HCT116 (cell line): Measurements from ENCODE around the gene ITGA1. TPM values are rescaled to one million over a fixed set of nuclear protein-coding genes. Genes with fewer than 3 reads are reported as not detected.

Experiments
- ATAC-seq: fragments of 200-7000 bp; cut with Tn5 transposase; 2 replicates; pipeline ENCODE4 v1.9.1; 2020; ENCODE audit warnings: mild to moderate bottlenecking, moderate library complexity
- BruUV-seq: library from RNA; stranded (reverse); fragments of 400-500 nt; replicated peaks from 2 replicates; lab custom pipeline; 2021; lab: Mats Ljungman, UMichigan
- CTCF ChIA-PET: fragments of 300-600 bp; sonication (Branson Sonifier 250); formaldehyde crosslinking; loops from one replicate; lab custom pipeline; 2021; ENCODE audit warnings: antibody characterized with exemption; lab: Charles Lee
- POLR2A ChIA-PET: fragments of 300-600, 350-600 bp; sonication (Branson Sonifier 250); formaldehyde crosslinking; loops from one replicate; lab custom pipeline; 2021; ENCODE audit warnings: antibody characterized with exemption; lab: Charles Lee
- RAD21 ChIA-PET, 2 experiments: fragments of 300-600 bp; sonication (Branson Sonifier 250); formaldehyde crosslinking; loops; one replicate each; lab custom pipeline; 2023; ENCODE audit warnings: low total read pairs in 2 of 2; ENCODE audit not compliant: uncharacterized antibody in 2 of 2, unreplicated experiment in 2 of 2, low non-redundant PET in 1 of 2; lab: Charles Lee
- DNase-seq: peaks from one replicate; pipeline ENCODE4 v3.0.0-alpha.2; 2010; ENCODE audit warnings: low read depth, low spot score
- H2AFZ ChIP-seq: fragments of 200-600 bp; shearing (Covaris generic), sonication (generic); 2 replicates; pipeline ENCODE4 v1.6.1; 2017; ENCODE audit warnings: low read depth, mixed run types, mixed read lengths, antibody characterized with exemption, low read length; ENCODE audit not compliant: poor library complexity, severe bottlenecking
- H3K27ac ChIP-seq: 2 replicates; pipeline ENCODE4 v1.5.1; 2012; ENCODE audit warnings: low read depth, low read length
- H3K27me3 ChIP-seq: fragments of 200-600 bp; sonication (generic); 2 replicates; pipeline ENCODE4 v1.6.1; 2016; ENCODE audit warnings: mixed run types, low read length, mixed read lengths; ENCODE audit not compliant: insufficient read depth
- H3K36me3 ChIP-seq, 2 experiments: fragments of 200-500 bp in 1 of 2; fragments of 200-600 bp in 1 of 2; sonication (Bioruptor generic) in 1 of 2; sonication (generic) in 1 of 2; 2 replicates each; pipeline versions ENCODE4 v1.5.1 to v1.6.1; 2014 to 2016; ENCODE audit warnings: low read length in 2 of 2, inconsistent platforms in 1 of 2, mixed read lengths in 1 of 2, mixed run types in 1 of 2; ENCODE audit not compliant: insufficient read depth in 2 of 2, control insufficient read depth in 1 of 2
- H3K4me1 ChIP-seq, 2 experiments: fragments of 200-600 bp in 1 of 2; sonication (generic) in 1 of 2; 2 replicates each; pipeline versions ENCODE4 v1.5.1 to v1.6.1; 2012 to 2017; ENCODE audit warnings: low read length in 2 of 2, inconsistent platforms in 1 of 2, mild to moderate bottlenecking in 1 of 2, mixed read lengths in 1 of 2, mixed run types in 1 of 2, moderate library complexity in 1 of 2; ENCODE audit not compliant: insufficient read depth in 2 of 2, control insufficient read depth in 1 of 2
- H3K4me2 ChIP-seq: fragments of 200-600 bp; sonication (generic); 2 replicates; pipeline ENCODE4 v1.6.1; 2017; ENCODE audit warnings: mixed run types, low read length, mixed read lengths
- H3K4me3 ChIP-seq, 2 experiments: fragments of 200-600 bp in 1 of 2; sonication (generic) in 1 of 2; replicated peaks in 1 of 2; 2 replicates each; pipeline ENCODE4 v1.5.1; 2011 to 2016; ENCODE audit warnings: low read length in 2 of 2, control low read depth in 1 of 2, low read depth in 1 of 2, mild to moderate bottlenecking in 1 of 2, mixed read lengths in 1 of 2, mixed run types in 1 of 2
- H3K79me2 ChIP-seq: fragments of 200-600 bp; sonication (generic); 2 replicates; pipeline ENCODE4 v1.6.1; 2017; ENCODE audit warnings: mild to moderate bottlenecking, mixed run types, low read length, moderate library complexity, mixed read lengths; ENCODE audit not compliant: insufficient read depth
- H3K9ac ChIP-seq: fragments of 200-600 bp; sonication (generic); 2 replicates; pipeline ENCODE4 v1.6.1; 2016; ENCODE audit warnings: low read length, mixed read lengths
- H3K9me2 ChIP-seq: fragments of 200-600 bp; sonication (generic), shearing (Covaris generic); 2 replicates; pipeline ENCODE4 v1.6.1; 2017; ENCODE audit warnings: mixed run types, mild to moderate bottlenecking, moderate library complexity; ENCODE audit not compliant: insufficient read depth
- H3K9me3 ChIP-seq, 2 experiments: fragments of 200-500 bp in 1 of 2; fragments of 200-600 bp in 1 of 2; sonication (Bioruptor generic) in 1 of 2; sonication (generic) in 1 of 2; 2 replicates each; pipeline ENCODE4 v1.6.1; 2014 to 2017; ENCODE audit warnings: low read length in 2 of 2, mixed read lengths in 2 of 2, inconsistent platforms in 1 of 2, low read depth in 1 of 2, mild to moderate bottlenecking in 1 of 2, mixed run types in 1 of 2, moderate library complexity in 1 of 2; ENCODE audit not compliant: control insufficient read depth in 1 of 2, insufficient read depth in 1 of 2
- H4K20me1 ChIP-seq: fragments of 200-600 bp; sonication (generic), shearing (Covaris generic); 2 replicates; pipeline ENCODE4 v1.6.1; 2017; ENCODE audit warnings: mixed run types, mild to moderate bottlenecking, moderate library complexity; ENCODE audit not compliant: insufficient read depth
- CEBPB ChIP-seq: IDR thresholded peaks from 2 replicates; pipeline ENCODE4 v1.6.1; 2012; ENCODE audit warnings: low read depth
- EGR1 ChIP-seq: IDR thresholded peaks from 2 replicates; pipeline ENCODE4 v1.6.1; 2012; ENCODE audit warnings: low read depth
- ELF1 ChIP-seq: IDR thresholded peaks from 2 replicates; pipeline ENCODE4 v1.6.1; 2012; ENCODE audit warnings: low read depth, borderline replicate concordance
- EZH2 ChIP-seq: fragments of 200-600 bp; sonication (generic); IDR thresholded peaks from 2 replicates; pipeline ENCODE4 v1.6.1; 2017; ENCODE audit warnings: antibody characterized with exemption, mixed run types
- FOSL1 ChIP-seq: IDR thresholded peaks from 2 replicates; pipeline ENCODE4 v1.6.1; 2012; ENCODE audit warnings: low read depth
- JUND ChIP-seq: IDR thresholded peaks from 2 replicates; pipeline ENCODE4 v1.6.1; 2012
- POLR2A ChIP-seq: IDR thresholded peaks from 2 replicates; pipeline ENCODE4 v1.7.0; 2011; ENCODE audit warnings: borderline replicate concordance; ENCODE audit not compliant: insufficient read depth, insufficient read length; ENCODE audit errors: extremely low read depth
- POLR2AphosphoS5 ChIP-seq: IDR thresholded peaks from 2 replicates; pipeline ENCODE4 v1.6.1; 2011; ENCODE audit warnings: mild to moderate bottlenecking, low read depth, low read length, moderate library complexity
- RAD21 ChIP-seq: IDR thresholded peaks from 2 replicates; pipeline ENCODE4 v1.6.1; 2012; ENCODE audit warnings: low read depth, mild to moderate bottlenecking
- REST ChIP-seq: IDR thresholded peaks from 2 replicates; pipeline ENCODE4 v1.6.1; 2012; ENCODE audit warnings: low read depth
- SRF ChIP-seq: IDR thresholded peaks from 2 replicates; pipeline ENCODE4 v1.6.1; 2012; ENCODE audit warnings: low read depth
- TCF7L2 ChIP-seq: IDR thresholded peaks from 2 replicates; pipeline ENCODE4 v1.7.0; 2011; ENCODE audit warnings: borderline replicate concordance, inconsistent platforms; ENCODE audit not compliant: insufficient read depth, insufficient read length; ENCODE audit errors: extremely low read depth
- YY1 ChIP-seq: IDR thresholded peaks from 2 replicates; pipeline ENCODE4 v1.6.1; 2011; ENCODE audit warnings: low read length, low read depth, moderate library complexity, mild to moderate bottlenecking; ENCODE audit not compliant: insufficient replicate concordance; ENCODE audit errors: extremely low read depth
- ZFX ChIP-seq: fragments of 450-650 bp; IDR thresholded peaks from 2 replicates; pipeline ENCODE4 v1.6.1; 2017
- ZNF274 ChIP-seq: fragments of 200-500 bp; sonication (Bioruptor generic); IDR thresholded peaks from 2 replicates; pipeline ENCODE4 v1.6.1; 2014; ENCODE audit warnings: mild to moderate bottlenecking, low read depth, low read length, inconsistent platforms
- intact Hi-C: fragments of 100-400 bp; cut with micrococcal nuclease; formaldehyde crosslinking; loops from 2 replicates; pipeline ENCODE4 v1.10.0; 2022
- total RNA-seq: library from RNA; stranded (reverse); gene quantifications from one replicate; pipeline ENCODE4 v1.2.1, GENCODE V29; 2021; ENCODE audit not compliant: unreplicated experiment
- TF ChIP-seq, protein P1 (sequence below): IDR thresholded peaks from 2 replicates; pipeline ENCODE4 v1.6.1; 2012
- TF ChIP-seq, protein P2 (sequence below): IDR thresholded peaks from 2 replicates; pipeline ENCODE4 v1.6.1; 2012
- TF ChIP-seq, protein P3 (sequence below): IDR thresholded peaks from 2 replicates; pipeline ENCODE4 v1.6.1; 2011; ENCODE audit warnings: mild to moderate bottlenecking, low read length, moderate library complexity; ENCODE audit not compliant: insufficient replicate concordance; ENCODE audit errors: extremely low read depth
- TF ChIP-seq, protein P4 (sequence below), 3 experiments: fragments of 200-600 bp in 1 of 3; sonication (generic) in 1 of 3; IDR thresholded peaks in 2 of 3; conservative IDR thresholded peaks in 1 of 3; 2 replicates each; pipeline ENCODE4 v1.5.1; 2012 to 2017; ENCODE audit warnings: low read depth in 2 of 3, low read length in 2 of 3, antibody characterized with exemption in 1 of 3, borderline replicate concordance in 1 of 3, control low read depth in 1 of 3, mild to moderate bottlenecking in 1 of 3, mixed read lengths in 1 of 3, mixed run types in 1 of 3, moderate library complexity in 1 of 3; ENCODE audit not compliant: insufficient read depth in 1 of 3

Gene ITGA1
- total RNA-seq, 1 experiment from 2014 or later: 1.8 TPM

DNA sequence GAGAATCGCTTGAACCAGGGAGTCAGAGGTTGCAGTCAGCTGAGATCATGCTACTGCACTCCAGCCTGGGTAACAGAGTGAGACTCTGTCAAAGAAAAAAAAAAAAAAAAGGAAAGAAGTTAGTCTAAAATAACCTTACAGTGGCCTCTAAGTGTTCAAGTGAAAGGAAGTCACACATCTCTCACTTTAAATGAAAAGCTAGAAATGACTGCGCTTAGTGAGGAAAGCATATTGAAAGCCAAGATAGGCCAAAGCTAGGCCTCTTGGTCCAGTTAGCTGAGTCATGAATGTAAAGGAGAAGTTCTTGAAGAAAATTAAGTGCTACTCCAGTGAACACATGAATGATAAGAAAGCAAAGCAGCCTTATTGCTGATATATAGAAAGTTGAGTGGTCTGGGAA lies 38.1 kb downstream of the ITGA1 start:
- BruUV-seq: no TSS peak
- no peak overlapping the region for H3K9ac ChIP-seq
- H3K9me3 ChIP-seq: no peaks in the 10 kb centered on the region
- no peaks in the 10 kb centered on the region for H3K9me2 ChIP-seq
- RAD21 ChIA-PET: no interaction called here
- H4K20me1 ChIP-seq: no peaks in the 10 kb centered on the region
- no peaks in the 10 kb centered on the region for H3K79me2 ChIP-seq
- H3K4me3 ChIP-seq: no peak overlapping the region
- H3K36me3 ChIP-seq: no peaks in the 10 kb centered on the region
- H3K27ac ChIP-seq: no peak overlapping the region
- no peak overlapping the region for H2AFZ ChIP-seq
- intact Hi-C loops: no loop called here
- H3K27me3 ChIP-seq: no peaks in the 10 kb centered on the region
- CTCF ChIA-PET: no interaction called here
- no peak overlapping the region for H3K4me2 ChIP-seq
- H3K4me1 ChIP-seq: no peaks in the 10 kb centered on the region
- POLR2A ChIA-PET: interaction anchor here (0.7 kb wide), 1 partner anchor 15 kb away, joined by 3 read pairs; no protein-coding TSS in a partner anchor
- ATAC-seq (no peak), DNase-seq (no peak)
- TF ChIP-seq, protein P1, sequence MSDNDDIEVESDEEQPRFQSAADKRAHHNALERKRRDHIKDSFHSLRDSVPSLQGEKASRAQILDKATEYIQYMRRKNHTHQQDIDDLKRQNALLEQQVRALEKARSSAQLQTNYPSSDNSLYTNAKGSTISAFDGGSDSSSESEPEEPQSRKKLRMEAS: no peak
- TF ChIP-seq CEBPB: no peak
- TF ChIP-seq POLR2A: no peak
- no peak for TF ChIP-seq RAD21
- no peak for TF ChIP-seq POLR2AphosphoS5
- no peak for TF ChIP-seq FOSL1
- no peak for TF ChIP-seq JUND
- TF ChIP-seq, protein P2, sequence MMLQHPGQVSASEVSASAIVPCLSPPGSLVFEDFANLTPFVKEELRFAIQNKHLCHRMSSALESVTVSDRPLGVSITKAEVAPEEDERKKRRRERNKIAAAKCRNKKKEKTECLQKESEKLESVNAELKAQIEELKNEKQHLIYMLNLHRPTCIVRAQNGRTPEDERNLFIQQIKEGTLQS: no peak
- no peak for TF ChIP-seq EZH2
- TF ChIP-seq YY1: no peak
- TF ChIP-seq, protein P3, sequence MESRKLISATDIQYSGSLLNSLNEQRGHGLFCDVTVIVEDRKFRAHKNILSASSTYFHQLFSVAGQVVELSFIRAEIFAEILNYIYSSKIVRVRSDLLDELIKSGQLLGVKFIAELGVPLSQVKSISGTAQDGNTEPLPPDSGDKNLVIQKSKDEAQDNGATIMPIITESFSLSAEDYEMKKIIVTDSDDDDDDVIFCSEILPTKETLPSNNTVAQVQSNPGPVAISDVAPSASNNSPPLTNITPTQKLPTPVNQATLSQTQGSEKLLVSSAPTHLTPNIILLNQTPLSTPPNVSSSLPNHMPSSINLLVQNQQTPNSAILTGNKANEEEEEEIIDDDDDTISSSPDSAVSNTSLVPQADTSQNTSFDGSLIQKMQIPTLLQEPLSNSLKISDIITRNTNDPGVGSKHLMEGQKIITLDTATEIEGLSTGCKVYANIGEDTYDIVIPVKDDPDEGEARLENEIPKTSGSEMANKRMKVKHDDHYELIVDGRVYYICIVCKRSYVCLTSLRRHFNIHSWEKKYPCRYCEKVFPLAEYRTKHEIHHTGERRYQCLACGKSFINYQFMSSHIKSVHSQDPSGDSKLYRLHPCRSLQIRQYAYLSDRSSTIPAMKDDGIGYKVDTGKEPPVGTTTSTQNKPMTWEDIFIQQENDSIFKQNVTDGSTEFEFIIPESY: no peak
- no peak for TF ChIP-seq ELF1
- no peak for TF ChIP-seq SRF
- TF ChIP-seq, protein P4, sequence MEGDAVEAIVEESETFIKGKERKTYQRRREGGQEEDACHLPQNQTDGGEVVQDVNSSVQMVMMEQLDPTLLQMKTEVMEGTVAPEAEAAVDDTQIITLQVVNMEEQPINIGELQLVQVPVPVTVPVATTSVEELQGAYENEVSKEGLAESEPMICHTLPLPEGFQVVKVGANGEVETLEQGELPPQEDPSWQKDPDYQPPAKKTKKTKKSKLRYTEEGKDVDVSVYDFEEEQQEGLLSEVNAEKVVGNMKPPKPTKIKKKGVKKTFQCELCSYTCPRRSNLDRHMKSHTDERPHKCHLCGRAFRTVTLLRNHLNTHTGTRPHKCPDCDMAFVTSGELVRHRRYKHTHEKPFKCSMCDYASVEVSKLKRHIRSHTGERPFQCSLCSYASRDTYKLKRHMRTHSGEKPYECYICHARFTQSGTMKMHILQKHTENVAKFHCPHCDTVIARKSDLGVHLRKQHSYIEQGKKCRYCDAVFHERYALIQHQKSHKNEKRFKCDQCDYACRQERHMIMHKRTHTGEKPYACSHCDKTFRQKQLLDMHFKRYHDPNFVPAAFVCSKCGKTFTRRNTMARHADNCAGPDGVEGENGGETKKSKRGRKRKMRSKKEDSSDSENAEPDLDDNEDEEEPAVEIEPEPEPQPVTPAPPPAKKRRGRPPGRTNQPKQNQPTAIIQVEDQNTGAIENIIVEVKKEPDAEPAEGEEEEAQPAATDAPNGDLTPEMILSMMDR (IDR thresholded peaks at IDR 0.05 in 2 of 3, conservative IDR thresholded peaks at IDR 0.05 in 1 of 3; ENCODE audit: borderline replicate concordance in 1 of 3, insufficient read depth in 1 of 3, low read depth in 2 of 3, low read length in 2 of 3): no peak
- no peak for TF ChIP-seq TCF7L2
- TF ChIP-seq REST: no peak
- TF ChIP-seq EGR1: no peak
- no peak for TF ChIP-seq ZNF274
- TF ChIP-seq ZFX: no peak
